HEK293 (cell line): ENCODE measurements around the gene IFNE.

ENCODE experiments used
- BCL11B ChIP-seq: fragments of 450-650 bp; formaldehyde crosslinking; IDR thresholded peaks from 2 replicates; pipeline ENCODE4 v1.5.1; 2016; ENCODE audit warnings: low read depth, missing biosample characterization, missing genetic modification characterization
- IKZF3 ChIP-seq: fragments of 450-650 bp; IDR thresholded peaks from 2 replicates; pipeline ENCODE4 v1.5.0; 2018; ENCODE audit warnings: missing biosample characterization, mild to moderate bottlenecking, missing genetic modification characterization, moderate library complexity
- SP2 ChIP-seq: fragments of 450-650 bp; formaldehyde crosslinking; IDR thresholded peaks from 2 replicates; pipeline ENCODE4 v1.5.1; 2016; ENCODE audit warnings: missing biosample characterization, missing genetic modification characterization
- ZNF221 ChIP-seq: fragments of 450-650 bp; formaldehyde crosslinking; IDR thresholded peaks from 2 replicates; pipeline ENCODE4 v1.5.1; 2017; ENCODE audit warnings: missing biosample characterization, missing genetic modification characterization, borderline replicate concordance
- ZNF274 ChIP-seq, 2 experiments: fragments of 200-500 bp in 1 of 2; fragments of 450-650 bp in 1 of 2; sonication (Bioruptor generic) in 1 of 2; formaldehyde crosslinking in 1 of 2; IDR thresholded peaks; 2 replicates each; pipeline versions ENCODE4 v1.5.1 to v1.6.1; 2014 to 2016; ENCODE audit warnings: borderline replicate concordance in 1 of 2, inconsistent platforms in 1 of 2, low read length in 1 of 2, missing biosample characterization in 1 of 2, missing genetic modification characterization in 1 of 2
- ZNF311 ChIP-seq: fragments of 450-650 bp; formaldehyde crosslinking; IDR thresholded peaks from 2 replicates; pipeline ENCODE4 v1.5.1; 2017; ENCODE audit warnings: missing biosample characterization, missing genetic modification characterization, borderline replicate concordance
- ZNF544 ChIP-seq: fragments of 450-650 bp; formaldehyde crosslinking; IDR thresholded peaks from 2 replicates; pipeline ENCODE4 v1.5.0; 2017; ENCODE audit warnings: missing biosample characterization, missing genetic modification characterization
- ZNF549 ChIP-seq: fragments of 450-650 bp; IDR thresholded peaks from 2 replicates; pipeline ENCODE4 v1.5.1; 2018; ENCODE audit warnings: missing biosample characterization, missing genetic modification characterization, mild to moderate bottlenecking, inconsistent platforms, moderate library complexity
- ZNF558 ChIP-seq: fragments of 450-650 bp; formaldehyde crosslinking; IDR thresholded peaks from 2 replicates; pipeline ENCODE4 v1.5.1; 2016; ENCODE audit warnings: missing biosample characterization, missing genetic modification characterization
- ZNF626 ChIP-seq: fragments of 450-650 bp; sonication (Bioruptor Pico); formaldehyde crosslinking; IDR thresholded peaks from 2 replicates; pipeline ENCODE4 v1.5.1; 2018; ENCODE audit warnings: missing biosample characterization, missing genetic modification characterization, inconsistent platforms
- TF ChIP-seq, protein P1 (sequence below): fragments of 450-650 bp; formaldehyde crosslinking; IDR thresholded peaks from 2 replicates; pipeline ENCODE4 v1.5.1; 2016; ENCODE audit warnings: missing biosample characterization, missing genetic modification characterization

DNA sequence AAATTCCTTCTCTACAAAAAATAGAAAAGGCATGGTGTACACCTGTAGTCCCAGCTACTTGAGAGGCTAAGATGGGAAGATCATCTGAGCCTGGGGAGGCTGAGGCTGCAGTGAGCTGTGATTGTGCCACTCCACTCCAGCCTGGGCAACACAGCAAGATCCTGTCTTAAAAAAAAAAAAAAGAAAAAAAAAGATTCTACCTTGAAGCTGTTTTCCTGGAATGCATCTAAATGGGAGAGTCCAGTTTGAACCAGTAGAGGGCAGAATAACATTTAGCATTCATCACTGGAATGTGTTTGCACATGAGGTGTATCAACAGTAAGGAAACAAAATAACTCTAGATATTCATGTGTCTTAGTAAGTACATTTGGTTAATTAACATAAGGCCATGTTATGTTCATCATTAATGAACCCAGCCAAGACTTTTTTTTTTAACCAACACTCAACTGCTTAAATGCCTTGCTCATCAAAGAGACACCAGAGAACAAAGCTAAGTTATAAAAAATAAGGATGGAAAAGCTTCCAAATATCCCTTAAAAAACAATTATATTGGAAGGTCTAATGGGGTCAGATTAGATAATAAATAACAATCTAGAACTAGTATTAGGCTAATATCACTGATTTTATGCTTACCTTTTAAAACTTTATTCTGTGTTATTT lies 16.1 kb downstream of the IFNE start:
- no peak for TF ChIP-seq ZNF221 (tag by site-specific recombination)
- TF ChIP-seq, protein P1, sequence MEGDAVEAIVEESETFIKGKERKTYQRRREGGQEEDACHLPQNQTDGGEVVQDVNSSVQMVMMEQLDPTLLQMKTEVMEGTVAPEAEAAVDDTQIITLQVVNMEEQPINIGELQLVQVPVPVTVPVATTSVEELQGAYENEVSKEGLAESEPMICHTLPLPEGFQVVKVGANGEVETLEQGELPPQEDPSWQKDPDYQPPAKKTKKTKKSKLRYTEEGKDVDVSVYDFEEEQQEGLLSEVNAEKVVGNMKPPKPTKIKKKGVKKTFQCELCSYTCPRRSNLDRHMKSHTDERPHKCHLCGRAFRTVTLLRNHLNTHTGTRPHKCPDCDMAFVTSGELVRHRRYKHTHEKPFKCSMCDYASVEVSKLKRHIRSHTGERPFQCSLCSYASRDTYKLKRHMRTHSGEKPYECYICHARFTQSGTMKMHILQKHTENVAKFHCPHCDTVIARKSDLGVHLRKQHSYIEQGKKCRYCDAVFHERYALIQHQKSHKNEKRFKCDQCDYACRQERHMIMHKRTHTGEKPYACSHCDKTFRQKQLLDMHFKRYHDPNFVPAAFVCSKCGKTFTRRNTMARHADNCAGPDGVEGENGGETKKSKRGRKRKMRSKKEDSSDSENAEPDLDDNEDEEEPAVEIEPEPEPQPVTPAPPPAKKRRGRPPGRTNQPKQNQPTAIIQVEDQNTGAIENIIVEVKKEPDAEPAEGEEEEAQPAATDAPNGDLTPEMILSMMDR (tag by site-specific recombination): no peak
- TF ChIP-seq ZNF558: no peak
- TF ChIP-seq SP2 (tag by site-specific recombination): no peak
- no peak for TF ChIP-seq ZNF311 (tag by site-specific recombination)
- TF ChIP-seq BCL11B (tag by site-specific recombination): no peak
- TF ChIP-seq ZNF544 (tag by site-specific recombination): no peak
- TF ChIP-seq ZNF626 (tag by site-specific recombination): no peak
- TF ChIP-seq IKZF3: no peak
- no peak for TF ChIP-seq ZNF274 (IDR thresholded peaks at IDR 0.05; ENCODE audit: low read length)
- no peak for TF ChIP-seq ZNF274 (tag by site-specific recombination; IDR thresholded peaks at IDR 0.05; ENCODE audit: borderline replicate concordance)
- TF ChIP-seq ZNF549 (tag by site-specific recombination): no peak
